Upper lobe of left lung (tissue), 4 donors: Measurements from ENCODE around the gene TCHH.

Experiments used
- EP300 ChIP-seq, 4 donors: sonication (generic); formaldehyde crosslinking; IDR thresholded peaks; one replicate each; pipeline ENCODE4 v1.5.1; 2017; ENCODE audit warnings: antibody characterized with exemption in 4 of 4, control low read depth in 2 of 4
- POLR2A ChIP-seq, 4 donors: fragments of 450-650 bp; IDR thresholded peaks; one replicate each; pipeline ENCODE4 v1.5.1; 2016 to 2017; ENCODE audit warnings: antibody characterized with exemption in 4 of 4, mild to moderate bottlenecking in 2 of 4
- TF ChIP-seq, protein P1 (sequence below), 6 experiments: fragments of 450-650 bp in 4 of 6; fragments of 200-600 bp in 2 of 6; sonication (generic) in 2 of 6; IDR thresholded peaks; one replicate each; pipeline ENCODE4 v1.5.1; 2016 to 2019; ENCODE audit warnings: antibody characterized with exemption in 6 of 6

DNA sequence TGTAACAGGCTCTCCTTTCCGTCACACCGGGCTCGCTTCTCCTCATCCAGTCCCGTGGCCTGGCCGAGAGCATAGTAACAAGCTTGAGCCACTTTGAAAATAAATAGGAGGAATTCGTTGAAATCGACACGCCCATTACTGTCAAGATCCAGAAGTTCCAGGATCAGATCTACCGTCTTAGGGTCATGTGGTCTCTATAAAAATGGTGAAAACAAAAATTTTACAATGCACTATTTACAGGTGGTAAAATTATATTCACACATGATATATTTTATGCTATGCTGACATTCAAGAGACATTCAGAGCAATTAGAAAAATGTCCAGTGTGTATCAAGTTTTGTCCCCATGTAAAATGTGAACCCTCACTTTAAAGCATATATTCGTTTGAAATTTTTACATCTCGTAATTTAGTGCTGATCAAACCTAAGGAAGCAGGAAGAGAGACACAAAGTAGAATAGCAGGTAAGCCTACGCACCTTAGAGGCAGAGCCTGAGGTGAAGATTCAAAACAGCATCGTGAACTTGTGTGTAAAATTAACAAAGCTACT is 2.3 kb downstream of the TCHH start:
- TF ChIP-seq, protein P1, sequence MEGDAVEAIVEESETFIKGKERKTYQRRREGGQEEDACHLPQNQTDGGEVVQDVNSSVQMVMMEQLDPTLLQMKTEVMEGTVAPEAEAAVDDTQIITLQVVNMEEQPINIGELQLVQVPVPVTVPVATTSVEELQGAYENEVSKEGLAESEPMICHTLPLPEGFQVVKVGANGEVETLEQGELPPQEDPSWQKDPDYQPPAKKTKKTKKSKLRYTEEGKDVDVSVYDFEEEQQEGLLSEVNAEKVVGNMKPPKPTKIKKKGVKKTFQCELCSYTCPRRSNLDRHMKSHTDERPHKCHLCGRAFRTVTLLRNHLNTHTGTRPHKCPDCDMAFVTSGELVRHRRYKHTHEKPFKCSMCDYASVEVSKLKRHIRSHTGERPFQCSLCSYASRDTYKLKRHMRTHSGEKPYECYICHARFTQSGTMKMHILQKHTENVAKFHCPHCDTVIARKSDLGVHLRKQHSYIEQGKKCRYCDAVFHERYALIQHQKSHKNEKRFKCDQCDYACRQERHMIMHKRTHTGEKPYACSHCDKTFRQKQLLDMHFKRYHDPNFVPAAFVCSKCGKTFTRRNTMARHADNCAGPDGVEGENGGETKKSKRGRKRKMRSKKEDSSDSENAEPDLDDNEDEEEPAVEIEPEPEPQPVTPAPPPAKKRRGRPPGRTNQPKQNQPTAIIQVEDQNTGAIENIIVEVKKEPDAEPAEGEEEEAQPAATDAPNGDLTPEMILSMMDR (IDR thresholded peaks at IDR 0.05), result no peak
- no peak for TF ChIP-seq EP300 (IDR thresholded peaks at IDR 0.05)
- TF ChIP-seq POLR2A (IDR thresholded peaks at IDR 0.05), result no peak
